Measurements from ENCODE around the gene MBD5.
A peak's percentile ranks its signal among the peaks of the same experiment; 100 is the strongest.

MBD5 gene

GRCh38 chr2:148508878-148509287 is 488.0 kb downstream of the MBD5 start:
- TF ChIP-seq, protein P1, sequence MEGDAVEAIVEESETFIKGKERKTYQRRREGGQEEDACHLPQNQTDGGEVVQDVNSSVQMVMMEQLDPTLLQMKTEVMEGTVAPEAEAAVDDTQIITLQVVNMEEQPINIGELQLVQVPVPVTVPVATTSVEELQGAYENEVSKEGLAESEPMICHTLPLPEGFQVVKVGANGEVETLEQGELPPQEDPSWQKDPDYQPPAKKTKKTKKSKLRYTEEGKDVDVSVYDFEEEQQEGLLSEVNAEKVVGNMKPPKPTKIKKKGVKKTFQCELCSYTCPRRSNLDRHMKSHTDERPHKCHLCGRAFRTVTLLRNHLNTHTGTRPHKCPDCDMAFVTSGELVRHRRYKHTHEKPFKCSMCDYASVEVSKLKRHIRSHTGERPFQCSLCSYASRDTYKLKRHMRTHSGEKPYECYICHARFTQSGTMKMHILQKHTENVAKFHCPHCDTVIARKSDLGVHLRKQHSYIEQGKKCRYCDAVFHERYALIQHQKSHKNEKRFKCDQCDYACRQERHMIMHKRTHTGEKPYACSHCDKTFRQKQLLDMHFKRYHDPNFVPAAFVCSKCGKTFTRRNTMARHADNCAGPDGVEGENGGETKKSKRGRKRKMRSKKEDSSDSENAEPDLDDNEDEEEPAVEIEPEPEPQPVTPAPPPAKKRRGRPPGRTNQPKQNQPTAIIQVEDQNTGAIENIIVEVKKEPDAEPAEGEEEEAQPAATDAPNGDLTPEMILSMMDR (conservative IDR thresholded peaks at IDR 0.05; ENCODE audit: low read depth): no peak
- no peak overlapping the region for H3K27ac ChIP-seq
- ChIA-PET POLR2A (ENCODE audit: low non-redundant PET) (no interaction called here), CTCF (interaction anchor here (0.5 to 2.0 kb wide), 21 partner anchors 10 to 1536 kb away, joined by 3 to 19 read pairs (median 3); partner anchors contain the start of genes KIF5C, MBD5 and ORC4)
- no peak for DNase-seq (ENCODE audit: low spot score)

DNA sequence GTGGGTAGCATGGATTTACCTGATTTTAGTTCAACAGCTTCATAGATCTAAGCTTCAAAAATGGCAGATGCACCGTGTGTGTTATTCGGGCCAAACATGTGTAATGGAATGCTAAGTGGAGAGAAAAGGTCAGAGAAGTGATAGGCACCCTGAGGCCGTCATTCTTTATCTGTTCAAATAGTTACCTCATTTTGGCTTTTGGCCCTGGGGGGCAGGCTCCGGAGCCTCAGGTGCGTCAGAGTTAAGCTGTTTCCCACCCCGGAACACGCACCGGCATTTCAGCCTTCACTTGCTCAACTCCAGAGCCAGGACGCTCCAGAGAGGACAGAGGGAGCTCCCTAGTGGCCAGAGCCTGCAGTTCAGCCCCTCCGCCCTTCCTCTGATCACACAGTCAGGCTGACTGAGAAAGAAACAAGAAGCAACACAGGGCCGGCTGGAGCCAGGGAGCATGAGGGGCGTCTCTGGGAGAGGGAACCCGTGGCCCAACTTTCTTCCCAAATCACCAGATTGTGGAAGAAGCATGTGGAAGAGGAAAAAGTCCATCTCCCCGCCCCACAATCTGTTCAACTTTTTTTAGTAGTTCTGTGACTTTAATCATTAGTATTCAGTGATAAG is 488.5 kb downstream of the MBD5 start:
- CTCF ChIA-PET: interaction anchor here (0.5 to 2.0 kb wide), 24 partner anchors 10 to 1536 kb away, joined by 3 to 19 read pairs (median 3); partner anchors contain the start of genes KIF5C, MBD5 and ORC4
- H3K27ac ChIP-seq: no peak overlapping the region
- POLR2A ChIA-PET (ENCODE audit: low non-redundant PET): no interaction called here
- peak; percentile 88 for DNase-seq (ENCODE audit: low spot score)
- TF ChIP-seq, protein P1 (conservative IDR thresholded peaks at IDR 0.05; ENCODE audit: low read depth): peak; percentile 87

DNA sequence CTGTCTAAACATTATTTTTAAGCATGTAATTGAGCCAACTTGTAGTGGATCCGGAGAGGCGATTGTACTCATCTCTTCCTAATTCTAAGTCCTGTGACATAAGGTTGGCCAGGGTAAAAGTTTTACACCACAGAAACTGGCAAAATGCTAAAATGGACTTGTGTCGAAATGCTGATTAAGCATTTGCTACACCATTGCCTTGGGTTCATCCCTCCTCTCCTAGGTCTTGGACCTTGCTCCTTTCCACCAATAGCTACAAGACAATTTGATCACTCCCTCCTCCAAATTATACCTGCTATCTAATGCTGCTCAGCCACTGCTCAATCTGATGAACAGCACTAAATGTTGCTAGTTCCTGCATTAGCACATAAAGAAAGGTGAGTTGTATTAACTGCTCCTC is 491.0 kb downstream of the MBD5 start:
- ChIA-PET CTCF (no interaction called here), POLR2A (ENCODE audit: low non-redundant PET) (no interaction called here)
- H3K27ac ChIP-seq: no peak overlapping the region
- TF ChIP-seq, protein P1 (conservative IDR thresholded peaks at IDR 0.05; ENCODE audit: low read depth): no peak
- no peak for DNase-seq (ENCODE audit: low spot score)

- ChIA-PET POLR2A (ENCODE audit: low non-redundant PET) (no interaction called here), CTCF (no interaction called here)
- DNase-seq (ENCODE audit: low spot score): no peak
- TF ChIP-seq, protein P1 (conservative IDR thresholded peaks at IDR 0.05; ENCODE audit: low read depth): no peak
- no peak overlapping the region for H3K27ac ChIP-seq
Observed at GRCh38 chr2:148512501-148512900, 491.6 kb downstream of the MBD5 start.

DNA sequence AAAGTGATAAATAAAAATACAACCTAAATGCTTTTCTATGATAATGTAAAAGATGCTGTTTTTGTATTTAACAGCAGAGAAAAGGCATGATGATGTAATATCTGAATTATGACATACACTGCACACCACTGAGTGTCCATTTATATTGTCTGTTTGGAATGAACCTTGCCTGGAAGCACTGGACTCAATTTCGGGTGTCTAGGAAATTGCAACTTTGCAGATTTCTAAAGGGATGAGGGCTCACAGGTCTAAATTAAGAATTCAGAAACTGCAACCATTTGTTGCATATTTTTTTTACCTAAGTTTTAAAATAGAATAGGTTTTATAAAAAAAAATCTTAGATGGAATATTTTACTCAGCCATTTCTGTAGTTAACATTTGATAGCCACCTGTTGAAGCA is 492.5 kb downstream of the MBD5 start:
- ChIA-PET POLR2A (ENCODE audit: low non-redundant PET) (no interaction called here), CTCF (interaction anchor here (0.7 kb wide), 1 partner anchor 10 kb away, joined by 3 read pairs; no protein-coding TSS in a partner anchor)
- DNase-seq (ENCODE audit: low spot score): no peak
- TF ChIP-seq, protein P1 (conservative IDR thresholded peaks at IDR 0.05; ENCODE audit: low read depth): no peak
- no peak overlapping the region for H3K27ac ChIP-seq

DNA sequence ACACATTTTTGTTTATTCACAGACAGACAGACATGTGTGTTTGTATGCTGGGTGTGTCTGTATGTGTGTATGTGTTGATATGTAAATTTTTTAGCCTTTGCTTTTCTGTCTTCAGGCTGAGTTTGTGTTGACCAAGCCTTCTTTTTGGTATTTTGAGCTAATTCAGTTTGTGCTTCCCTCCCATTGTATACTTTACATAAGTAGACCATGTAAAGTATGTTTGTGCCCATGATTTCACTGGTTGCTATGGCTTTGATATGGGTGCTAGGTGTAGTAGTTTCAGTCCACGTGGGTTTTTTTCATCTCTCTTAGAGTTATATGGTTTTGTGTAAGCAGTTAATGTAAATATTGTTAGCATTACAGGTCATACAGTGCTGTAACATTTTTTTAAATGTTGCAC is 494.2 kb downstream of the MBD5 start:
- TF ChIP-seq, protein P1 (conservative IDR thresholded peaks at IDR 0.05; ENCODE audit: low read depth): no peak
- no peak overlapping the region for H3K27ac ChIP-seq
- DNase-seq (ENCODE audit: low spot score): no peak
- ChIA-PET CTCF (no interaction called here), POLR2A (ENCODE audit: low non-redundant PET) (no interaction called here)
